Middle frontal gyrus (tissue), 1 donor: ENCODE measurements around the gene COL23A1.

Experiments used
- DNase-seq: peaks from one replicate; pipeline ENCODE4 v3.0.0-alpha.2; 2015; ENCODE audit warnings: low spot score; ENCODE audit errors: extremely low spot score

The COL23A1 gene

GRCh38 chr5:178403956-178404600, 186.1 kb downstream of the COL23A1 start:
- no peak for DNase-seq

- DNase-seq: no peak
Observed at GRCh38 chr5:178403351-178403750, 186.8 kb downstream of the COL23A1 start.

- DNase-seq: no peak
Observed at GRCh38 chr5:178399701-178400095, 190.5 kb downstream of the COL23A1 start.

DNA sequence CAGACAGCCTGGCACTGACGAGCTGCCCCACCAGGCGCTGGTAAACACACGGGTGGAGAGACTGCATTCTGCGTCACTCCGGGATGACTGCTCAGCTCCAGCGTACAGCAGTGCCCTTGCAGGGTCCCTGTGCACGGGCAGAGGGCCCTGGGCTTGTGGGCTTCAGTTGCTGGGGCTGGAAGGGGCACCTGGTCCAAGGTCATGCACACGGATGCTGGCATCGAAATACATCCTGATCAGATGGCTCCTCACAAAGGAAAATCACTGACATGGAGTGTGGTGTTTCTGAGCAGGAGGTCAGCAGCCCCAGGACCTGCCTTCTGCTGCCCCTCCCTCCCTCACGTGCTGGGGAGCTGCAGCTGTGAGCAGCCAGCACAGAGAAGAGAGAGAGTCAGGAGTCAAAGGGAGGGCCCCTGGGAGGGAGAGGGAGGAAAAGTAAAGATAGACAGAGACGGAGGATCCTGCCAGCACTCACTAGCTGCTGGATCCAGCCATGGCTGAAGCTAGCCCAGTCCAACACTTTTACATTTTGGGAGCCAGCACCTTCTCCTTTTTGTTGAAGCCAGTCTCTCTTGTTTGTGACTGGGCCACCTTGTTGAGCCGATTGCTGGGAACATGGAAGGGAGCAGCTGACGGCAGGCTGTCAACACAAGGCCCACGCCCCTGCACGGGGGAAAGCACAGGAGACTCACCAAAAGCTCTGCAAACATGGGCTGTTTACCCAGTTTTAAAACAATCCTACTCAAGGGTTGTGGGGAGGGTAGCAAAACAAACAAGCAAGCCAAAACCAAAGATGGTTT, 191.1 kb downstream of the COL23A1 start:
- no peak for DNase-seq

DNA sequence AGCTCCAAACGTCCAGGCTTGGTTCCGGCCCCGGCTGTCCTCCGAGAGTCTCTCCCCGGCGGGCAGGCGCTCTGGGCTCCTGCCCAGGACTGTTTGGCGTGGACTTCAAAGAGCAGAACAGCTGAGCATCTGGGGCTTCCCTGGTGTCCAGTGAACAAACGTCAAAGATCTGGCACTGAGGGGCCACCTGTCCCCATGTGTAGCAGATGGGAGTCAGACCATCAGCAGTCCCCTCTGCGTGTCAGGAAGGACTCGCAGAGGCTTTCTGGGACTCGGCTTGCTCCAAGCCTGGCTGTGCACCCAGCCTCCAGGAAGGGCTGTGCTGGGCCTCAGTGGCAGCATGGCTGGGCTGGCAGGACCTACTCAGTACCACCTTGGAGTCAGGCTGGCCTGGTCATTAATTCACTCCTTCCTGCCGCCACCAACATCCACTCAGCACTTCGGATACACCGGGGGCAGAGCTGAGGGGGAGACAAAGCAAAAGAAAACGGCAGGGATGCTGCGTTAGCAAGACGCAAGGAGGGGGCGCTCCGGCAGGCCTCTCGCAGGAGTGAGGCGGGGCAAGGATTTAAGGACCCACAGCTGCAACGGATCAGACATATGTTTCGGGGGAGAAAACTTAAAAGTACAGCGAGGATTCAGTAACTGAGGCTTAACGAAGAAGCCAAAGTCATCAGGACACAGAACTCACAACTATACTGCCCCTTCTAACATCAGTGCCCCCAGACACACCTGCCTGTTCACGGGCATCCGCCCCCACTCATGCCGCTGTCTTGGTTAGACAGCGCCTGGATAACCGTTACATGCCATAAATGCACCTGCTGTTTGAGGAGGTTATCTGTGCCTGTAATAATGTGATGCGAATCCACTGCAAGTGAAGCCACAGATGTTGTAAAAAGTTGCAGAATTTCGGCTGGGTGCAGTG, 193.1 kb downstream of the COL23A1 start:
- DNase-seq: no peak

GRCh38 chr5:178394074-178394473, 196.1 kb downstream of the COL23A1 start:
- no peak for DNase-seq

DNA sequence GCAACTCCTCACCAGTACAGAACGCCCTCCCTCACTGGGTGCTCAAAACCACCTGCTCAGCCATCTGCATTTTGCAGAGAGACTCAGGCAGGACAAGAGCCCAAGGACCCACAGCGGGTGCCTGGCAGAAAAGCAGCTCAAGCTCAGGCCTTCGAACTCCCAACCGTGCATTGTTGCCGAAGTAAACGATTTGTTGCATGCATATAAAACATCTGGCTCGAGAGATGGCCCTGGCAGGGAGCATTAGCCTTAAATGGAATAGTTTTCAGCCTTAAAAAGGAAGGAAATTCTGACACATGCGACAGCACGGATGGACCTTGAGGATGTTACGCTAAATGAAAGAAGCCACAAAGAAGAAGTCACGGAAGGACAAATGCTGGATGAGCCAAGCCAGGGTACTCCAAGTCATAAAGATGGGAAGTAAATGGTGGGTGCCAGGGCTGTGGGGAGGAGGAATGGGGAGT, 197.2 kb downstream of the COL23A1 start:
- no peak for DNase-seq

GRCh38 chr5:178392386-178392785, 197.8 kb downstream of the COL23A1 start:
- no peak for DNase-seq

DNA sequence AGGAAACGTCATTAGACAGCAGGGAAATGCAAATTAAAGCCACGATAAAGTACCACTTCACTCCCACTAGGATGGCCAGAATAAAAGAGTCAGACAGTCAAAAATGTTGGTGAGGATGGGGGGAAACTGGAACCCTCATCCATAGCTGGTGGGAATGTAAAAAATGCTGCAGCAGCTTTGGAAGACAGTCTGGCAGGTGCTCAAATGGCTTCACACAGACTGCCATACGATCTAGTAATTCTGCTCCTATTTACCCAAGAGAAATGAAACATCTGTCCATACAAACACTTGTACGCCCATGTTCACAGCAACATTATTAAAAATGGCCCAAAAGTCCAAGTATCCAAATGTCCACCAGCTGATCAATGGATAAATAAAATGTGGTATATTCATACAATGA, 198.7 kb downstream of the COL23A1 start:
- DNase-seq: no peak

DNA sequence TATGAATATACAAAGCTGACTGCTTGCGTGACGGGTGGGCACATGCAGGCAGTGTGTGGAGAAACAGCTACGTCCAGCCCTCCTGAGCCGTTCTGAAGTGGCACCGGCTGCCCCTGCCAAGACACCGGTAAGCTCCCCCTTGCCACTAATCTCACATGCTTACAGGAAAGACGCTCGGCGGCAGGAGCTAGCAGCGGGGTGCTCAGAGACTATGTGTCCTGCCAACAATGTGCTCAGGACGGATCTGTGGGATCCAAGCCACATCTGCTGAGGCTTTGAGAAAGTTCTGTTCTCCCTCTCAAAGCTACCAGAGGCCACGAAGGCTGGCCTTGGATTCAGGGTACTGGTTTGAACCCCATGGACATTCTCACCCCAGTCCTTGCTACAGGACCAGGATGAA, 200.4 kb downstream of the COL23A1 start:
- no peak for DNase-seq

DNA sequence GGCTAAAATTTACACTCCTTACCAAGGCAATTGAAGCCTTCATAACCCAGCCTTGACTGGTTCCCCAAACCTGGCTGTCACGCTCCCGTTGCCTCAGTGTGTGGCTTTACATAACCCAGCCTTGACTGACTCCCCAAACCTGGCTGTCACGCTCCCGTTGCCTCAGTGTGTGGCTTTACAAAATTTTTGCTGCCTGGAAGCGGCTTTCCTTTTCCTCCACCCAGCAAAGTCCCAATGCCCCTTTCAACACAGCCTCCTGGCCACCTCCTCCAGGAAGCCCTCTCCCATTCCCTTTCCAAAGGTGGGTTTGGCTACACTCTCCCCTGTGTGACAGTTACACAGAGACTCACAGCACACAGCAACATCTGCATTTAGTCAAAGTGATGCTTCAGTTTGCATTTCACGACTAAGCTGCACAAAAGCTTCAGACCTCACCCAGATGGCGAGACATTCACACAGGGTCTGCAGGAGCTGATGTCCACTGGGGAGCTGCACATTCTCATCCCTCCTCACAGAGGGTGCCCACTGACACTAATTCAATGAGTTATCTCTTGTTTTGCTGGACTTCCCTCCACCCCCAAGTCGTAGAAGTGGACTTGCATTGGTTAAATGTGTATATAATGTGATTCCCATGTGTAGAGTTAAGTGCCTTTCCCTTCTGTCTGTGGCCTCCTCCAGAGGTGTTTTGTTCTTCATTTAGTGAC, 201.0 kb downstream of the COL23A1 start:
- no peak for DNase-seq

- no peak for DNase-seq
Observed at GRCh38 chr5:178388386-178389025, 201.7 kb downstream of the COL23A1 start.

GRCh38 chr5:178387856-178388190, 202.4 kb downstream of the COL23A1 start:
- DNase-seq: no peak

DNA sequence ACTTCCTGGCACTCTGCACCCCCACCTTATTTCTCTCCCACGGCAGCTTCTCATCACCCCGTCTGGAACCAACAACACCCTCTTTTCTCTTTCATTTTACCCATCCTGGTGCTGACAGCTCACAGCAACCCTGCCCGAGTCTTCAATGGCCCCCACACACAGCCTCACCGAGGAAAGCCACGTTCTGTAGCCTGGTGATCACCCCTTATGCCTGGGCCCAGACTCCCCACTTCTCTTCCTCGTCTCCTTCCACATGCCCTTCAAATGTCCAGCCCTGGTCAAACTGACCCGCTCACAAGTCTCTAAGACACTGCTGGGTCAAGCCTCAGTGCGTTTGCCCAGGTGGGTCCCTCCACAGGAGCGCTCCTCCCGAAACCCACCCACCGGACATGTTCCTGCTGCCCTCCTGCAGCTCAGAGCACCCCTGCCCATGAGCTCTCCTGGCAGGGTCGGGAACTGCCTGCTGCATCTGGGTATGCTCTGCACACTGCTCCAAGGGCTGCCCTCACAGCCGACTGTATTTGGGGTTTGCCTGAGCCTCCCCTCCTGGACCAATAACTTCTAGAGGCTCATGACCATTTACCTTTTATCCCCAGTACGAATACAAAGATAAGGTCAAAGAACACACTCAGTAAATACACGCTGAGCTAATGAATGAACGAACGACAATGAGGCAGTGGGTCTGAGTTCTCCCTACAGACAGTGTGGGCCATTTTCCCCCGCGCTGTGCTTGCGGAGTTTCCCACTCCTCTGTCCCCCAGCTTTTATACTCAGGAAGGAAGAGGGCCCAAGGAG, 202.9 kb downstream of the COL23A1 start:
- no peak for DNase-seq

DNA sequence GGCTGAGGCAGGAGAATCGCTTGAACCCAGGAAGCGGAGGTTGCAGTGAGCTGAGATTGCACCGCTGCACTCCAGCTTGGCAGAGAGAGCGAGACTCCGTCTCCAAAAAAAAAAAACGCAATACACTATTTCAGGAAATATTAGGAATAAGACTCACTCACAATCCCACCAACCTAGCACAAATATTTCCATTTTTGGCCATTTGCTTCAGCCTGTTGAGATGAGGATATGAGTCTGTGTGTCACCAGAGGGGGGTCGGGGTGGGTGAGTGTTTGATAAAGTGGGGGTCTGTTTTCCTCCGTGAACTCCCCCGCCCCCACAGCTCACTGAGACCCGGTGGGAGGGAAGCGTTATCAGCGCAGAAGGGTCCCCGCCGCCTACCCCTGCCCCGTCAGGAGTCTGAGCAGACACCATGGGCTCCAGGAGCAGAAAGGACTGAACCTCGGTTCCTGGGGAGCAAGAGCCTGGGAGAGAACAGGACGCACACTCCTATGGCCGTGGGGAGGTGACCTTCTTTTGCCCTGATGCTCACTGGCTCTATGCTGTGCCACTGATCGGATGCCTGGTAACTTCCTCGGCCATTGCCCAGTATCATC, 203.8 kb downstream of the COL23A1 start:
- no peak for DNase-seq

GRCh38 chr5:178385496-178385890, 204.7 kb downstream of the COL23A1 start:
- no peak for DNase-seq

DNA sequence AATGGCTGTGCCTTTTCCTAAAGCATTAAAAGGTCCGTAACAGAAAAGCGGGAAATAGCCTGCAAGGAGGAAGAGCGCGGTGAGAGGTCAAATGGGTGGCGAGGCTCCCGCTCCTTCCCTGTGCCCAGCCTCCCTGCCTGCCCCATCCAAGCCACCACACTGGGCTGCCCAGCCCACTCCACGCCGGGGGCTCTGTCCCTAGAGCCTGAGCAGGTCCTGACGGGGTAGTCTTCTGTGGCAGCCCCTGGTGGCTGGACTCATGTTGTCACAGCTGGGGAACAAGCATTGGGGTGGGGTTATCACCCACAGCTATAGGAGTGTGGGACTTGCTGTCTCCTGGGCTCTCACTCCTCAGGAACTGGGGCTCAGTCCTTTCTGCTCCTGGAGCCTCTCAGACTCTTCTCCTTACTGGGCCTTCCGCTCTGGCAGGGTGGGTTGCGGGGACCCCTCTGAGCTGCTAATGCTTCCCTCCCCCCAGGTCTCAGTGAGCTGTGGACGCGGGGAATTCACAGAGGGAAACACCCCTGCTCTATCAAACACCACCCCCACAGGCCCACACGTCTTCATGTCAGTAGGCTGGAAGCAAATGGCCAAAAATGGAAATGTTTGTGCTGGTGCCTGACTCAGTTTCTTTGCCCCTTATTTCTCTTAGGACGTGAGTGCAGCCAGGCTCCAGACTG, 205.2 kb downstream of the COL23A1 start:
- DNase-seq: no peak

DNA sequence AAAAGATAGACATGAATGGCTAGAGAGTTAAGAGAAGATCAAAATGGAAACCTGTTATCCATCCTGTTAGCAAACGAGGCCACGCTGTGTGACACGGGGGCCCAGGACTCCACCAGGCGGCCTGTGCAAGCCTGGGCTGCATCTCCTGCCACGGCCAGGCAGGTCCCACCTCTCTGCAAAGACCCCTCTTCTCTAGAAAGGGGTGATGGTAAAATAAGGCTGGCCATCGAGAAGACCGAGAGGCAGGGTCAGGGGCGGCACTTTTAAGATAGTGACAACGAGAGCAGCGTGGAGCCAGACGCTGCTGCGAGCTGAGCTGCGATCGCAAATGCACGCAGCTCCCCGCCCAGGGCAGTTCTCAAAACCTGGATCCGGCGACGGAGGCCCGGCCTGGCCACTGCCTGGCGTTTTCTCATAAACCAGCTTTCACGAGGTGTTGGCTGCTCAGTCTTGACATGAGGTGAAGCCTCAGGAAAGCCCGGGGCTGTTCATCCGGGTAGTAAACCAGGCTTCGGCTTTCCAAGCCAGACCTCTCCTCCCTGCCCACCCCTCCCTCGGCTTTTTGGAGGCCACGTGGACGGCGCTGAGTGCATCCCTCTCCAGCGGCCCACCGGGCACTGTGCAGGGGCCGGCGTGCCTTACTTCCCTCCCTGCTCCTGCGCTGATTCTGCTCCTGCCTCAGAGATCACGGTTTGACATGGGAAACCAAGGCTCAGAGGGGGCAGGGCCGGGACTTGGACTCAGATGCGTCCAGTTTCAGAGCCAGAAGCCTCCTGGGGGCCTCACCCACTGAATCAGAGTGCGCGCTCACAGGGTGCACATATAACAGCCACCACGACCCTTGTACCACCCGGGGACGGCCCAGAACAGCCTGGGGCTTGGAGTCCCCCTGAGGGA, 206.0 kb downstream of the COL23A1 start:
- DNase-seq: no peak
